ENCODE measurements around the gene PFN3. TPM values are rescaled to one million over a fixed set of nuclear protein-coding genes. Genes with fewer than 3 reads are reported as not detected.
"Not testable (repeated sequence)": the region's sequence is repeated elsewhere in the genome, so short reads cannot be mapped to it uniquely, and the experiment has no call there.

PFN3 gene
- total and polyA plus RNA-seq, 9 donors = not detected

GRCh38 chr5:177363565-177363964, 36.9 kb downstream of the PFN3 start:
- 24 to 32% (median 26%) methylated on average over 10 of the region's 10 CpGs for WGBS, 3 donors
- H3K27ac ChIP-seq = no peak overlapping the region
- no peaks in the 10 kb centered on the region for H3K27me3 ChIP-seq
- intact Hi-C loops (cut with DNase I) = loop anchor here in 1 of 4 donors (10.0 kb wide), 1 partner anchor 249 kb away; no protein-coding TSS in a partner anchor
- peaks cover 8% of the 10 kb centered on the region for H3K4me1 ChIP-seq (ENCODE audit: insufficient read depth)
- TF ChIP-seq POLR2A (IDR thresholded peaks at IDR 0.05) (no peak), EP300 (IDR thresholded peaks at IDR 0.05) (no peak)
- TF ChIP-seq, protein P1, sequence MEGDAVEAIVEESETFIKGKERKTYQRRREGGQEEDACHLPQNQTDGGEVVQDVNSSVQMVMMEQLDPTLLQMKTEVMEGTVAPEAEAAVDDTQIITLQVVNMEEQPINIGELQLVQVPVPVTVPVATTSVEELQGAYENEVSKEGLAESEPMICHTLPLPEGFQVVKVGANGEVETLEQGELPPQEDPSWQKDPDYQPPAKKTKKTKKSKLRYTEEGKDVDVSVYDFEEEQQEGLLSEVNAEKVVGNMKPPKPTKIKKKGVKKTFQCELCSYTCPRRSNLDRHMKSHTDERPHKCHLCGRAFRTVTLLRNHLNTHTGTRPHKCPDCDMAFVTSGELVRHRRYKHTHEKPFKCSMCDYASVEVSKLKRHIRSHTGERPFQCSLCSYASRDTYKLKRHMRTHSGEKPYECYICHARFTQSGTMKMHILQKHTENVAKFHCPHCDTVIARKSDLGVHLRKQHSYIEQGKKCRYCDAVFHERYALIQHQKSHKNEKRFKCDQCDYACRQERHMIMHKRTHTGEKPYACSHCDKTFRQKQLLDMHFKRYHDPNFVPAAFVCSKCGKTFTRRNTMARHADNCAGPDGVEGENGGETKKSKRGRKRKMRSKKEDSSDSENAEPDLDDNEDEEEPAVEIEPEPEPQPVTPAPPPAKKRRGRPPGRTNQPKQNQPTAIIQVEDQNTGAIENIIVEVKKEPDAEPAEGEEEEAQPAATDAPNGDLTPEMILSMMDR (IDR thresholded peaks at IDR 0.05) = no peak
- no peak for DNase-seq
- H3K36me3 ChIP-seq = no peaks in the 10 kb centered on the region
- H3K9me3 ChIP-seq = no peaks in the 10 kb centered on the region
- H3K4me3 ChIP-seq = peak overlapping the region; percentile 40

DNA sequence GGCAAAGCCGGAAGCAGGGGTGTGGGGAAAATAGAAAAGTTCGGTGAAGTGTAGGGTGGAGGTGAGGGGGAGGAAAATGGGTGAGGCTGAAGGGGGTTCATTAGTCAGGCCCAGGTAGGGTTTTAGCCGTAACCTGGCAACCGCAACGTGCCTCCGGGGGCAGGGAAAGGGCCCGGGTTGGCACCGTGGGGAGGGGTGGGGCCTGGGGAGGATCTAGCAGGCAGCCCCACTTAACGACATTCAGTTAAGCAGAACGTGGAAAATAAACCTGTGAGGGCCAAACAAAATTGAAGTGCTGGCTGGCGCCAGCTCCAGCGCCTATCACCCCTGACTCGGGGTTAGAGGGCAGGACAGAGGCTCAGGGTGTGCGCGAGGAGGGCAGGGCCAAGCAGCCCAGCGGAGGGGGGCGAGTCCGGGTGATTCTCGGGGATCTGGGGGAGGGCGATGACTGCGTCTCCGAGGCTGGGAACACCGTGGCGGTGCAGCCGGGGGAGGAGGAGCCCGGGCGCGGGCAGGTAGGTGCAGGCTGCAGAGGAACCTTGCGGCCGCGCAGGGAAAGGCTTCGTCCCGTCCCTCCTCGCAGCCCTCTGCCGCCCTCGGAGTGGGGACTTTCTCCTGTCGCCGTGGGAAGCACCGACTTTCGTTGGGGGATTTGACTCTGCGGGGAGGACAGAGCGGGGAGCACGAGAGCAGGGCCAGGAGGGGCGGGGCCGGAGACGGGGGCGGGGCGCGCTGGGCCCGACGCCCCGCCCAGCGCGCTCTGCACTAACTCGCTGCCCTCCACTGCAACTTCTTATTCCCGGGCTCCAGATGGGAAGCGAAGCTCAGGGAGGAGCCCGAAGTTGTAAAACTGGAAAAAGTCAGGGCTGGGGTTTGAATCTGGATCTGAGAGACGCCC, 37.6 kb downstream of the PFN3 start:
- peak; percentile 61 to 78 (median 65) for DNase-seq
- no peak overlapping the region for H3K27ac ChIP-seq
- H3K9me3 ChIP-seq = no peaks in the 10 kb centered on the region
- peak overlapping the region; percentile 40 for H3K4me3 ChIP-seq
- peaks cover 8% of the 10 kb centered on the region for H3K4me1 ChIP-seq (ENCODE audit: insufficient read depth)
- no peak for TF ChIP-seq POLR2A (IDR thresholded peaks at IDR 0.05)
- TF ChIP-seq, protein P1 (IDR thresholded peaks at IDR 0.05) = no peak
- TF ChIP-seq EP300 (IDR thresholded peaks at IDR 0.05) = no peak
- H3K36me3 ChIP-seq = no peaks in the 10 kb centered on the region
- intact Hi-C loops (cut with DNase I) = loop anchor here in 1 of 4 donors (10.0 kb wide), 1 partner anchor 248 kb away; no protein-coding TSS in a partner anchor
- no peaks in the 10 kb centered on the region for H3K27me3 ChIP-seq
- WGBS, 3 donors = 8 to 13% (median 11%) methylated on average over 52 to 59 of the region's 59 CpGs

DNA sequence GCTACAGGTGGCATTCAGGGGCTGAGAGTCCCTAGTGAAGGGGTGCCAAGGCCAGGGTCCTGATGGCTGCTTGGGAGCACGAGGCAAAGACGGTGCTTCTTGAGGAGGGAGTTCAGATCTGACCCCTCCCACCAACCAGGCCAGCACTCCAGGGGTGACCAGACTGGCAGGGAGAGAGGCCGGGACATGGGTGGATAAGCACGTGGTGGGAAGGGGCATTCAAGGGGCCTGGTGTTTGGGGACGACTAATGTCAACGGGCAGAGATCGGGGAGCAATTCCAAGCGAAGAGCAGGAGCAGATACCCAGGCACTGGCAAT, 38.2 kb downstream of the PFN3 start:
- Histone ChIP-seq H3K27me3 (no peaks in the 10 kb centered on the region), H3K4me3 (no peak overlapping the region), H3K9me3 (no peaks in the 10 kb centered on the region), H3K36me3 (no peaks in the 10 kb centered on the region), H3K4me1 (ENCODE audit: insufficient read depth) (peaks cover 7% of the 10 kb centered on the region), H3K27ac (no peak overlapping the region)
- TF ChIP-seq EP300 (IDR thresholded peaks at IDR 0.05) (no peak), POLR2A (IDR thresholded peaks at IDR 0.05) (no peak)
- TF ChIP-seq, protein P1 (IDR thresholded peaks at IDR 0.05) = no peak
- intact Hi-C loops (cut with DNase I) = loop anchor here in 1 of 4 donors (10.0 kb wide), 1 partner anchor 247 kb away; no protein-coding TSS in a partner anchor
- no peak for DNase-seq
- 55 to 65% (median 63%) methylated on average over 8 of the region's 8 CpGs for WGBS, 3 donors

- no peak for DNase-seq
- peaks cover 7% of the 10 kb centered on the region for H3K4me1 ChIP-seq (ENCODE audit: insufficient read depth)
- no peaks in the 10 kb centered on the region for H3K27me3 ChIP-seq
- H3K4me3 ChIP-seq = no peak overlapping the region
- H3K9me3 ChIP-seq = no peaks in the 10 kb centered on the region
- WGBS, 3 donors = 63 to 77% (median 69%) methylated on average over 6 of the region's 6 CpGs
- no peak overlapping the region for H3K27ac ChIP-seq
- no peaks in the 10 kb centered on the region for H3K36me3 ChIP-seq
- intact Hi-C loops (cut with DNase I) = loop anchor here in 1 of 4 donors (10.0 kb wide), 1 partner anchor 247 kb away; no protein-coding TSS in a partner anchor
- TF ChIP-seq EP300 (IDR thresholded peaks at IDR 0.05) (no peak), POLR2A (IDR thresholded peaks at IDR 0.05) (no peak)
- TF ChIP-seq, protein P1 (IDR thresholded peaks at IDR 0.05) = no peak
These were observed 38.8 kb downstream of the PFN3 start for GRCh38 chr5:177361418-177362291.

DNA sequence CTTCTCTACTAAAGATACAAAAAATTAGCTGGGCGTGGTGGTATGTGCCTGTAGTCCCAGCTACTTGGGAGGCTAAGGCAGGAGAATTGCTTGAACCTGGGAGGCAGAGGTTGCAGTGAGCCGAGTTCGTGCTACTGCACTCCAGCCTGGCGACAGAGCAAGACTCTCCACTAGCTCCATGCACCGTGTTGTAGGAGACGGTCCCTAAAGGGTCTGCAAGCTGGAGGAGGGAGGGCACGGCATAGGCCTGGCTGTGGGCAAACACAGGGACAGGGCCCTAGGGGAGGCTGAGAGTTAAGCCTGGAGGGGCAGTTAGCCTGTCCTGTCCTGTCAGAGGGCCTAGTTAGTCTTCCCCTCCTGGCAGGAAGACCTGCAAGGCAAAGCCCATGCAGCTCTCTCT, 39.7 kb downstream of the PFN3 start:
- H3K9me3 ChIP-seq; H3K27me3 ChIP-seq; H3K4me3 ChIP-seq; H3K27ac ChIP-seq; DNase-seq; H3K36me3 ChIP-seq; H3K4me1 ChIP-seq (ENCODE audit: insufficient read depth): not testable (repeated sequence)
- WGBS, 3 donors = 75 to 82% (median 81%) methylated on average over 7 of the region's 7 CpGs
- intact Hi-C loops (cut with DNase I) = loop anchor here in 1 of 4 donors (10.0 kb wide), 1 partner anchor 246 kb away; no protein-coding TSS in a partner anchor

All from ovary (tissue), 9 donors.